Measurements from ENCODE around the gene MC3R.

MC3R gene

GRCh38 chr20:56208121-56208520, 40.4 kb upstream of the MC3R start:
- Histone ChIP-seq H3K79me2 (ENCODE audit: insufficient read depth, low read length) (no peaks in the 10 kb centered on the region), H2AFZ (ENCODE audit: low read length) (no peak overlapping the region), H4K20me1 (ENCODE audit: insufficient read depth, low read length, poor library complexity, severe bottlenecking) (no peaks in the 10 kb centered on the region), H3K27me3 (ENCODE audit: insufficient read depth, low read length, poor library complexity, severe bottlenecking) (no peaks in the 10 kb centered on the region), H3F3A (ENCODE audit: low read depth) (no peaks in the 10 kb centered on the region), H3K9me2 (replicated peaks; ENCODE audit: low read depth, low read length) (no peaks in the 10 kb centered on the region), H3K9me3 (ENCODE audit: insufficient read depth, low read depth, low read length) (no peaks in the 10 kb centered on the region), H3K4me1 (ENCODE audit: insufficient read depth, low read length, poor library complexity, severe bottlenecking) (no peaks in the 10 kb centered on the region), H3K36me3 (ENCODE audit: insufficient read depth, low read length) (no peaks in the 10 kb centered on the region), H3K4me3 (ENCODE audit: low read length, poor library complexity, severe bottlenecking) (no peak overlapping the region), H3K4me2 (ENCODE audit: low read depth, low read length, poor library complexity, severe bottlenecking) (no peak overlapping the region), H3K9ac (ENCODE audit: low read depth, low read length, poor library complexity, severe bottlenecking) (no peak overlapping the region)
- TF ChIP-seq EZH2phosphoT487 (IDR thresholded peaks at IDR 0.05; ENCODE audit: borderline replicate concordance) (no peak), CTCF (conservative IDR thresholded peaks at IDR 0.05; ENCODE audit: low read length) (no peak)

GRCh38 chr20:56211051-56211450, 37.5 kb upstream of the MC3R start:
- H3K9me2 ChIP-seq (replicated peaks; ENCODE audit: low read depth, low read length) = no peaks in the 10 kb centered on the region
- no peak overlapping the region for H2AFZ ChIP-seq (ENCODE audit: low read length)
- no peaks in the 10 kb centered on the region for H4K20me1 ChIP-seq (ENCODE audit: insufficient read depth, low read length, poor library complexity, severe bottlenecking)
- H3K4me2 ChIP-seq (ENCODE audit: low read depth, low read length, poor library complexity, severe bottlenecking) = no peak overlapping the region
- H3K79me2 ChIP-seq (ENCODE audit: insufficient read depth, low read length) = no peaks in the 10 kb centered on the region
- H3K36me3 ChIP-seq (ENCODE audit: insufficient read depth, low read length) = no peaks in the 10 kb centered on the region
- no peaks in the 10 kb centered on the region for H3K4me1 ChIP-seq (ENCODE audit: insufficient read depth, low read length, poor library complexity, severe bottlenecking)
- no peak overlapping the region for H3K9ac ChIP-seq (ENCODE audit: low read depth, low read length, poor library complexity, severe bottlenecking)
- H3F3A ChIP-seq (ENCODE audit: low read depth) = no peaks in the 10 kb centered on the region
- H3K27me3 ChIP-seq (ENCODE audit: insufficient read depth, low read length, poor library complexity, severe bottlenecking) = no peaks in the 10 kb centered on the region
- TF ChIP-seq EZH2phosphoT487 (IDR thresholded peaks at IDR 0.05; ENCODE audit: borderline replicate concordance) (no peak), CTCF (conservative IDR thresholded peaks at IDR 0.05; ENCODE audit: low read length) (no peak)
- no peak overlapping the region for H3K4me3 ChIP-seq (ENCODE audit: low read length, poor library complexity, severe bottlenecking)
- no peaks in the 10 kb centered on the region for H3K9me3 ChIP-seq (ENCODE audit: insufficient read depth, low read depth, low read length)

GRCh38 chr20:56212091-56212490, 36.4 kb upstream of the MC3R start:
- Histone ChIP-seq H3K4me2 (ENCODE audit: low read depth, low read length, poor library complexity, severe bottlenecking) (no peak overlapping the region), H3K4me3 (ENCODE audit: low read length, poor library complexity, severe bottlenecking) (no peak overlapping the region), H3K36me3 (ENCODE audit: insufficient read depth, low read length) (no peaks in the 10 kb centered on the region), H3K9me2 (replicated peaks; ENCODE audit: low read depth, low read length) (no peaks in the 10 kb centered on the region), H2AFZ (ENCODE audit: low read length) (no peak overlapping the region), H3F3A (ENCODE audit: low read depth) (no peaks in the 10 kb centered on the region), H3K9ac (ENCODE audit: low read depth, low read length, poor library complexity, severe bottlenecking) (no peak overlapping the region), H4K20me1 (ENCODE audit: insufficient read depth, low read length, poor library complexity, severe bottlenecking) (no peaks in the 10 kb centered on the region), H3K27me3 (ENCODE audit: insufficient read depth, low read length, poor library complexity, severe bottlenecking) (no peaks in the 10 kb centered on the region), H3K79me2 (ENCODE audit: insufficient read depth, low read length) (no peaks in the 10 kb centered on the region), H3K9me3 (ENCODE audit: insufficient read depth, low read depth, low read length) (no peaks in the 10 kb centered on the region), H3K4me1 (ENCODE audit: insufficient read depth, low read length, poor library complexity, severe bottlenecking) (no peaks in the 10 kb centered on the region)
- TF ChIP-seq EZH2phosphoT487 (IDR thresholded peaks at IDR 0.05; ENCODE audit: borderline replicate concordance) (no peak), CTCF (conservative IDR thresholded peaks at IDR 0.05; ENCODE audit: low read length) (no peak)

All from Loucy (cell line).